HepG2 (cell line): Measurements from ENCODE around the gene ATF1. TPM values are rescaled to one million over a fixed set of nuclear protein-coding genes. Genes with fewer than 3 reads are reported as not detected.

Experiments
- GABPB1 ChIP-seq: IDR thresholded peaks from 2 replicates; pipeline ENCODE4 v1.6.1; 2016; ENCODE audit warnings: mild to moderate bottlenecking, missing genetic modification reagents, moderate library complexity, missing compliant biosample characterization
- HOXA5 ChIP-seq: sonication (generic); formaldehyde crosslinking; IDR thresholded peaks from 2 replicates; pipeline ENCODE4 v1.4.0; 2020; ENCODE audit warnings: missing genetic modification reagents
- KDM2A ChIP-seq: sonication (generic); formaldehyde crosslinking; IDR thresholded peaks from 2 replicates; pipeline ENCODE4 v1.4.0; 2020; ENCODE audit warnings: low read depth, missing genetic modification reagents, borderline replicate concordance
- KDM4B ChIP-seq: sonication (generic); formaldehyde crosslinking; IDR thresholded peaks from 2 replicates; pipeline ENCODE4 v1.4.0; 2020; ENCODE audit warnings: missing genetic modification reagents
- MTA3 ChIP-seq: sonication (generic); formaldehyde crosslinking; IDR thresholded peaks from 2 replicates; pipeline ENCODE4 v1.4.0; 2020; ENCODE audit warnings: missing genetic modification reagents
- MTF2 ChIP-seq: sonication (generic); formaldehyde crosslinking; IDR thresholded peaks from 2 replicates; pipeline ENCODE4 v1.5.0; 2020; ENCODE audit warnings: missing genetic modification reagents, borderline replicate concordance
- PBX3 ChIP-seq: sonication (generic); formaldehyde crosslinking; IDR thresholded peaks from 2 replicates; pipeline ENCODE4 v1.8.1; 2023; ENCODE audit warnings: missing genetic modification reagents, inconsistent platforms, borderline replicate concordance
- PLSCR1 ChIP-seq: sonication (generic); formaldehyde crosslinking; IDR thresholded peaks from 2 replicates; pipeline ENCODE4 v1.5.0; 2020; ENCODE audit warnings: missing genetic modification reagents, mild to moderate bottlenecking, borderline replicate concordance
- RNF219 ChIP-seq: sonication (generic); formaldehyde crosslinking; IDR thresholded peaks from 2 replicates; pipeline ENCODE4 v1.5.0; 2020; ENCODE audit warnings: mild to moderate bottlenecking, missing genetic modification reagents
- SATB2 ChIP-seq: sonication (generic); formaldehyde crosslinking; IDR thresholded peaks from 2 replicates; pipeline ENCODE4 v1.5.0; 2020; ENCODE audit warnings: missing genetic modification reagents
- SNRNP70 ChIP-seq: fragments of 200-400 bp; formaldehyde crosslinking; IDR thresholded peaks from 2 replicates; pipeline ENCODE4 v1.6.1; 2017; ENCODE audit warnings: mild to moderate bottlenecking, low read depth, low read length, moderate library complexity
- SOX13 ChIP-seq, 3 experiments: fragments of 450-650 bp in 1 of 3; sonication (generic) in 1 of 3; formaldehyde crosslinking in 1 of 3; IDR thresholded peaks in 2 of 3; conservative IDR thresholded peaks in 1 of 3; 2 replicates each; pipeline versions ENCODE4 v1.5.0 to v1.6.1; 2016 to 2020; ENCODE audit warnings: antibody characterized with exemption in 1 of 3, mild to moderate bottlenecking in 1 of 3, missing compliant biosample characterization in 1 of 3, missing genetic modification reagents in 1 of 3, moderate library complexity in 1 of 3
- TEAD2 ChIP-seq: sonication (generic); formaldehyde crosslinking; IDR thresholded peaks from 2 replicates; pipeline ENCODE4 v1.9.0; 2021; ENCODE audit warnings: missing genetic modification reagents
- ZFYVE20 ChIP-seq: sonication (generic); formaldehyde crosslinking; IDR thresholded peaks from 2 replicates; pipeline ENCODE4 v1.8.0; 2023; ENCODE audit warnings: low read depth, mild to moderate bottlenecking, moderate library complexity, missing genetic modification reagents, borderline replicate concordance
- ZNF18 ChIP-seq: sonication (generic); formaldehyde crosslinking; IDR thresholded peaks from 2 replicates; pipeline ENCODE4 v1.8.0; 2022; ENCODE audit warnings: mild to moderate bottlenecking, missing genetic modification reagents; ENCODE audit not compliant: insufficient replicate concordance
- ZNF276 ChIP-seq: sonication (generic); formaldehyde crosslinking; IDR thresholded peaks from 2 replicates; pipeline ENCODE4 v1.4.0; 2020; ENCODE audit warnings: mild to moderate bottlenecking, low read depth, missing genetic modification reagents
- ZNF431 ChIP-seq: sonication (generic); formaldehyde crosslinking; IDR thresholded peaks from 2 replicates; pipeline ENCODE4 v1.9.0; 2022; ENCODE audit warnings: missing genetic modification reagents, low read depth, mild to moderate bottlenecking, borderline replicate concordance
- ZNF550 ChIP-seq: sonication (generic); formaldehyde crosslinking; IDR thresholded peaks from 2 replicates; pipeline ENCODE4 v1.4.0; 2020; ENCODE audit warnings: mild to moderate bottlenecking, missing genetic modification reagents, borderline replicate concordance
- ZNF768 ChIP-seq: sonication (generic); formaldehyde crosslinking; IDR thresholded peaks from 2 replicates; pipeline ENCODE4 v1.4.0; 2020; ENCODE audit warnings: missing genetic modification reagents
- ZSCAN9 ChIP-seq: IDR thresholded peaks from 2 replicates; pipeline ENCODE4 v1.6.1; 2016; ENCODE audit warnings: borderline replicate concordance
- polyA plus RNA-seq, 8 experiments: library from polyadenylated mRNA; depleted of rRNA in 3 of 8; stranded (reverse) in 7 of 8; unstranded in 1 of 8; fragments of >200 nt; fragmentation: Illumina TruSeq in 4 of 8; extraction: Trizol in 4 of 8; gene quantifications; 2 replicates each; pipeline versions ENCODE4 v1.2.1 to v1.2.3, GENCODE V29; 2011 to 2016; ENCODE audit warnings: low read depth in 4 of 8, missing spikeins in 1 of 8, mixed read lengths in 1 of 8; ENCODE audit not compliant: insufficient read depth in 1 of 8
- total RNA-seq, 5 experiments: library from RNA; depleted of rRNA; stranded (reverse); fragments of >200 nt; fragmentation: Illumina TruSeq; extraction: Trizol; gene quantifications; 2 replicates each; pipeline ENCODE4 v1.2.3, GENCODE V29; 2016; ENCODE audit warnings: low read depth in 1 of 5

ATF1 gene
- total and polyA plus RNA-seq, 2 of the 13 experiments (the other 11 are each of a cell fraction or from before 2014, with no cell fraction given), result 29.3 to 52.0 TPM

GRCh38 chr12:50764286-50765094 is 589 bp downstream of the ATF1 start (continued):
- no peak for TF ChIP-seq SNRNP70
- TF ChIP-seq MTA3 (CRISPR knock-in tag), result no peak
- no peak for TF ChIP-seq SOX13 (IDR thresholded peaks at IDR 0.05)
- TF ChIP-seq SOX13 (CRISPR knock-in tag; conservative IDR thresholded peaks at IDR 0.05 in 1 of 2, IDR thresholded peaks at IDR 0.05 in 1 of 2), result no peak
- TF ChIP-seq KDM2A (CRISPR knock-in tag), result 0 out of 2 replicates have a peak, but pooled peaks have one; percentile 55
- TF ChIP-seq ZNF550 (CRISPR knock-in tag), result no peak
- no peak for TF ChIP-seq ZSCAN9 (CRISPR knock-in tag)
- peak; percentile 41; the same call in 1 of the 2 replicates for TF ChIP-seq PBX3 (CRISPR knock-in tag)
- TF ChIP-seq ZNF431 (CRISPR knock-in tag), result no peak
- no peak for TF ChIP-seq TEAD2
- no peak for TF ChIP-seq ZNF18
- no peak for TF ChIP-seq PLSCR1 (CRISPR knock-in tag)
- TF ChIP-seq KDM4B (CRISPR knock-in tag), result no peak
- 0 out of 2 replicates have a peak, but pooled peaks have one; percentile 52 for TF ChIP-seq RNF219
- TF ChIP-seq GABPB1, result peak; percentile 76; the same call in 1 of the 2 replicates
- TF ChIP-seq MTF2, result no peak
- 0 out of 2 replicates have a peak, but pooled peaks have one; percentile 58 for TF ChIP-seq HOXA5
- 0 out of 2 replicates have a peak, but pooled peaks have one; percentile 61 for TF ChIP-seq SATB2 (CRISPR knock-in tag)
- TF ChIP-seq ZNF276 (CRISPR knock-in tag), result no peak
- TF ChIP-seq ZFYVE20 (CRISPR knock-in tag), result no peak
- TF ChIP-seq ZNF768 (CRISPR knock-in tag), result peak; percentile 39; the same call in 1 of the 2 replicates
